Ishikawa (cell line): ENCODE results near the gene YIPF2.

ENCODE experiments used
- CEBPB ChIP-seq: IDR thresholded peaks from 2 replicates; pipeline ENCODE4 v1.6.1; 2012
- CREB1 ChIP-seq: IDR thresholded peaks from 2 replicates; pipeline ENCODE4 v1.6.1; 2012; ENCODE audit warnings: low read depth
- EGR1 ChIP-seq: IDR thresholded peaks from 2 replicates; pipeline ENCODE4 v1.6.1; 2012
- EP300 ChIP-seq: IDR thresholded peaks from 2 replicates; pipeline ENCODE4 v1.6.1; 2012; ENCODE audit warnings: borderline replicate concordance
- FOXM1 ChIP-seq: IDR thresholded peaks from 2 replicates; pipeline ENCODE4 v1.6.1; 2012; ENCODE audit warnings: low read depth, borderline replicate concordance
- MAX ChIP-seq: IDR thresholded peaks from 2 replicates; pipeline ENCODE4 v1.6.1; 2012
- NFIC ChIP-seq: IDR thresholded peaks from 2 replicates; pipeline ENCODE4 v1.6.1; 2012
- RAD21 ChIP-seq: IDR thresholded peaks from 2 replicates; pipeline ENCODE4 v1.6.1; 2012; ENCODE audit warnings: low read depth
- REST ChIP-seq: IDR thresholded peaks from 2 replicates; pipeline ENCODE4 v1.6.1; 2012; ENCODE audit warnings: low read depth, mild to moderate bottlenecking
- TAF1 ChIP-seq: IDR thresholded peaks from 2 replicates; pipeline ENCODE4 v1.6.1; 2012; ENCODE audit warnings: low read depth, mild to moderate bottlenecking
- TCF12 ChIP-seq: IDR thresholded peaks from 2 replicates; pipeline ENCODE4 v1.6.1; 2012; ENCODE audit warnings: low read depth
- TEAD4 ChIP-seq: IDR thresholded peaks from 2 replicates; pipeline ENCODE4 v1.6.1; 2012
- USF1 ChIP-seq: IDR thresholded peaks from 2 replicates; pipeline ENCODE4 v1.6.1; 2012
- YY1 ChIP-seq: IDR thresholded peaks from 2 replicates; pipeline ENCODE4 v1.6.1; 2012; ENCODE audit warnings: low read depth
- ZBTB7A ChIP-seq: IDR thresholded peaks from 2 replicates; pipeline ENCODE4 v1.6.1; 2012; ENCODE audit warnings: low read depth

The YIPF2 gene

GRCh38 chr19:10968527-10969135, 40.2 kb upstream of the YIPF2 start:
- TF ChIP-seq MAX (0 out of 2 replicates have a peak, but pooled peaks have one; percentile 29), EP300 (no peak), RAD21 (peak; percentile 19; the same call in 1 of the 2 replicates)

- TF ChIP-seq TCF12: no peak
- TF ChIP-seq EGR1: no peak
- TF ChIP-seq MAX: no peak
- TF ChIP-seq USF1: no peak
- TF ChIP-seq EP300: no peak
- no peak for TF ChIP-seq NFIC
Observed at GRCh38 chr19:10966809-10967208, 38.4 kb upstream of the YIPF2 start.

- TF ChIP-seq RAD21: no peak
- no peak for TF ChIP-seq EGR1
- TF ChIP-seq TCF12: no peak
- no peak for TF ChIP-seq NFIC
- no peak for TF ChIP-seq FOXM1
- TF ChIP-seq ZBTB7A: no peak
- no peak for TF ChIP-seq CEBPB
- no peak for TF ChIP-seq USF1
- TF ChIP-seq REST: no peak
- TF ChIP-seq EP300: no peak
- TF ChIP-seq CREB1: no peak
- no peak for TF ChIP-seq TEAD4
- TF ChIP-seq TAF1: no peak
- no peak for TF ChIP-seq MAX
- TF ChIP-seq YY1: no peak
Observed at GRCh38 chr19:10965398-10965797, 37.0 kb upstream of the YIPF2 start.

GRCh38 chr19:10964903-10965302, 36.5 kb upstream of the YIPF2 start:
- TF ChIP-seq FOXM1 (no peak), YY1 (no peak), RAD21 (no peak), EP300 (no peak), MAX (no peak), TCF12 (no peak)

GRCh38 chr19:10963865-10964264, 35.4 kb upstream of the YIPF2 start:
- no peak for TF ChIP-seq REST
- no peak for TF ChIP-seq CREB1
- no peak for TF ChIP-seq TAF1
- TF ChIP-seq ZBTB7A: no peak
- no peak for TF ChIP-seq FOXM1
- no peak for TF ChIP-seq TEAD4
- TF ChIP-seq EGR1: no peak
- TF ChIP-seq CEBPB: no peak
- no peak for TF ChIP-seq NFIC
- no peak for TF ChIP-seq YY1
- no peak for TF ChIP-seq USF1
- TF ChIP-seq MAX: no peak
- TF ChIP-seq EP300: no peak
